HG03469 (cell line): ENCODE data around the gene CLCA2.
A peak's percentile ranks its signal among the peaks of the same experiment; 100 is the strongest.

Experiments used
- ATAC-seq: cut with Tn5 transposase; IDR thresholded peaks from one replicate; pipeline ENCODE4 v1.9.1; 2021; ENCODE audit warnings: mild to moderate bottlenecking, moderate library complexity, moderate number of reproducible peaks; ENCODE audit not compliant: unreplicated experiment

CLCA2 gene

GRCh38 chr1:86429835-86430234 lies 5.9 kb downstream of the CLCA2 start:
- no peak for ATAC-seq

- no peak for ATAC-seq
These were observed 6.4 kb downstream of the CLCA2 start for GRCh38 chr1:86430376-86430775.

GRCh38 chr1:86434059-86434458 lies 10.1 kb downstream of the CLCA2 start:
- no peak for ATAC-seq

- ATAC-seq, result no peak
These were observed 11.4 kb downstream of the CLCA2 start for GRCh38 chr1:86435327-86435726.

GRCh38 chr1:86436041-86436440 lies 12.1 kb downstream of the CLCA2 start:
- no peak for ATAC-seq

- no peak for ATAC-seq
These were observed 17.6 kb downstream of the CLCA2 start for GRCh38 chr1:86441581-86441980.

- no peak for ATAC-seq
These were observed 18.0 kb downstream of the CLCA2 start for GRCh38 chr1:86441997-86442396.

- ATAC-seq, result no peak
These were observed 21.9 kb downstream of the CLCA2 start for GRCh38 chr1:86445919-86446318.

- ATAC-seq, result no peak
These were observed 23.3 kb downstream of the CLCA2 start for GRCh38 chr1:86447198-86447790.

- no peak for ATAC-seq
These were observed 24.7 kb downstream of the CLCA2 start for GRCh38 chr1:86448670-86449069.

- no peak for ATAC-seq
These were observed 25.1 kb downstream of the CLCA2 start for GRCh38 chr1:86449103-86449502.

GRCh38 chr1:86450847-86451246 lies 26.9 kb downstream of the CLCA2 start:
- ATAC-seq, result no peak

GRCh38 chr1:86453664-86454063 lies 29.7 kb downstream of the CLCA2 start:
- ATAC-seq, result no peak

GRCh38 chr1:86455073-86455472 lies 31.1 kb downstream of the CLCA2 start:
- ATAC-seq, result no peak

GRCh38 chr1:86460998-86461397 lies 37.0 kb downstream of the CLCA2 start:
- no peak for ATAC-seq

GRCh38 chr1:86461482-86461881 lies 37.5 kb downstream of the CLCA2 start:
- ATAC-seq, result no peak

- no peak for ATAC-seq
These were observed 40.8 kb downstream of the CLCA2 start for GRCh38 chr1:86464819-86465218.

GRCh38 chr1:86466109-86466844 lies 42.3 kb downstream of the CLCA2 start:
- no peak for ATAC-seq

GRCh38 chr1:86466986-86467385 lies 43.0 kb downstream of the CLCA2 start:
- no peak for ATAC-seq

- no peak for ATAC-seq
These were observed 44.6 kb downstream of the CLCA2 start, which contains the start of gene CLCA1 for GRCh38 chr1:86468501-86468977. Gene CLCA1, plus strand, starts transcription at chr1:86468927. Its CDS starts 45 bp downstream, at chr1:86468972.

GRCh38 chr1:86470859-86471258 lies 46.9 kb downstream of the CLCA2 start:
- ATAC-seq, result peak; percentile 31

GRCh38 chr1:86471291-86471690 lies 47.3 kb downstream of the CLCA2 start:
- no peak for ATAC-seq
